ENCODE measurements around the gene G6PC1. TPM values are rescaled to one million over a fixed set of nuclear protein-coding genes. Genes with fewer than 3 reads are reported as not detected.

G6PC1 gene
- total and polyA plus RNA-seq, 2 of the 4 experiments (the other 2 are of a cell fraction), result not detected

GRCh38 chr17:42904110-42904469 is 3.5 kb downstream of the G6PC1 start:
- CTCF ChIA-PET, result no interaction called here
- H4K91ac ChIP-seq (ENCODE audit: insufficient read depth, low read depth, low read length), result no peak overlapping the region
- no peaks in the 10 kb centered on the region for H3K79me1 ChIP-seq (ENCODE audit: low read depth in 1 of 2, low read length in 2 of 2)
- no peak overlapping the region for H2BK5ac ChIP-seq (ENCODE audit: low read depth, low read length, poor library complexity, severe bottlenecking)
- POLR2A ChIA-PET (ENCODE audit: unreplicated experiment), result no interaction called here
- no peak for TF ChIP-seq FOS (IDR thresholded peaks at IDR 0.05; ENCODE audit: low read depth, low read length)
- TF ChIP-seq RFX5 (IDR thresholded peaks at IDR 0.05; ENCODE audit: low read depth, low read length), result no peak
- no peak for TF ChIP-seq MAZ (IDR thresholded peaks at IDR 0.05; ENCODE audit: borderline replicate concordance, low read depth, low read length)
- no peak for TF ChIP-seq USF2 (IDR thresholded peaks at IDR 0.05; ENCODE audit: low read depth, low read length)
- no peak for TF ChIP-seq ELK1 (IDR thresholded peaks at IDR 0.05; ENCODE audit: borderline replicate concordance, low read depth, low read length)
- no peak for TF ChIP-seq CHD1 (IDR thresholded peaks at IDR 0.05; ENCODE audit: low read depth, low read length)
- no peak for TF ChIP-seq SMC3 (IDR thresholded peaks at IDR 0.05; ENCODE audit: low read depth, low read length)
- no peak for TF ChIP-seq NFE2L2 (IDR thresholded peaks at IDR 0.05; ENCODE audit: low read depth, low read length)
- TF ChIP-seq RAD21 (IDR thresholded peaks at IDR 0.05; ENCODE audit: low read length), result no peak
- TF ChIP-seq BHLHE40 (IDR thresholded peaks at IDR 0.05; ENCODE audit: low read depth, low read length), result no peak
- no peak for TF ChIP-seq CEBPB (IDR thresholded peaks at IDR 0.05; ENCODE audit: low read depth, low read length)
- H3K14ac ChIP-seq (replicated peaks; ENCODE audit: low read depth, low read length), result no peak overlapping the region
- H3K4me3 ChIP-seq (ENCODE audit: insufficient read depth, low read depth, low read length), result no peak overlapping the region
- H3K36me3 ChIP-seq (ENCODE audit: control insufficient read depth, insufficient read depth, low read length), result no peaks in the 10 kb centered on the region
- no peak overlapping the region for H4K5ac ChIP-seq (ENCODE audit: low read depth, low read length)
- dilution Hi-C loops (cut with HindIII; ENCODE audit: low sequenced_read_pairs, unreplicated experiment) (no loop called here), intact Hi-C loops (cut with micrococcal nuclease) (no loop called here), in situ Hi-C loops (cut with MboI; ENCODE audit: low sequenced_read_pairs) (no loop called here)
- H3K27ac ChIP-seq (ENCODE audit: insufficient read depth, low read length), result no peak overlapping the region
- no peak overlapping the region for H2AFZ ChIP-seq (replicated peaks; ENCODE audit: low read length, poor library complexity)
- H3K56ac ChIP-seq (ENCODE audit: extremely low read depth, insufficient read depth, low read length), result no peak overlapping the region
- 0 out of 2 replicates have a peak, but pooled peaks cover under 1% of the 10 kb centered on the region for H3K9me1 ChIP-seq (ENCODE audit: insufficient read depth, low read length)
- H3K4me2 ChIP-seq (ENCODE audit: low read depth, low read length), result no peak overlapping the region
- H3K4me1 ChIP-seq (ENCODE audit: control insufficient read depth, insufficient read depth, low read length), result peaks cover 1% of the 10 kb centered on the region; the same call in 1 of the 2 replicates
- H3K4ac ChIP-seq (ENCODE audit: low read depth, low read length), result no peak overlapping the region
- H2AK5ac ChIP-seq (ENCODE audit: low read depth, low read length), result no peak overlapping the region
- no peak overlapping the region for H3K9ac ChIP-seq (ENCODE audit: low read depth, low read length)
- ATAC-seq (ENCODE audit: low read depth) (no peak), DNase-seq (no peak)
- peaks cover 48% of the 10 kb centered on the region for H3K27me3 ChIP-seq (ENCODE audit: control insufficient read depth, insufficient read depth, low read length)
- H4K8ac ChIP-seq (ENCODE audit: low read depth in 2 of 2, low read length in 2 of 2), result no peak overlapping the region
- H3K23ac ChIP-seq (ENCODE audit: low read depth, low read length), result no peak overlapping the region
- no TSS peak for BruUV-seq (replicated peaks)
- H2BK15ac ChIP-seq (ENCODE audit: low read depth, low read length), result no peak overlapping the region
- no peak overlapping the region for H2AK9ac ChIP-seq (replicated peaks; ENCODE audit: low read depth, low read length, poor library complexity)
- H3K18ac ChIP-seq (ENCODE audit: low read depth, low read length), result no peak overlapping the region
- H3K9me3 ChIP-seq (ENCODE audit: control insufficient read depth, insufficient read depth, low read length), result no peaks in the 10 kb centered on the region
- no peak overlapping the region for H2BK120ac ChIP-seq (ENCODE audit: low read depth, low read length)
- no peaks in the 10 kb centered on the region for H4K20me1 ChIP-seq (ENCODE audit: insufficient read depth, low read length)
- WGBS, 2 experiments (ENCODE audit: extremely low coverage in 2 of 2, insufficient read length in 1 of 2), result 74% methylated on average over 4 of the region's 6 CpGs; no CpG with 5 or more reads in 1 of the 2 experiments
- no peak overlapping the region for H2BK20ac ChIP-seq (ENCODE audit: low read depth, low read length)
